Upper lobe of left lung (tissue), 6 donors: ENCODE data around the gene CYP19A1. TPM values are rescaled to one million over a fixed set of nuclear protein-coding genes. Genes with fewer than 3 reads are reported as not detected.

Source experiments
- ATAC-seq, 2 donors: fragments of 200-7000 bp; cut with Tn5 transposase; one replicate each; pipeline ENCODE4 v1.9.1; 2022; ENCODE audit warnings: mild to moderate bottlenecking in 2 of 2, moderate library complexity in 2 of 2; ENCODE audit not compliant: low FRiP score in 2 of 2
- DNase-seq, 2 donors: peaks; one replicate each; pipeline ENCODE4 v3.0.0-alpha.2; 2019 to 2020
- H3K27ac ChIP-seq, 4 donors: fragments of 200-600 bp; sonication (generic); one replicate each; pipeline ENCODE4 v1.5.1; 2016 to 2019
- H3K27me3 ChIP-seq, 4 donors: fragments of 200-600 bp; sonication (generic); one replicate each; pipeline ENCODE4 v1.5.1; 2017 to 2019
- H3K36me3 ChIP-seq, 4 donors: fragments of 200-600 bp; sonication (generic); one replicate each; pipeline ENCODE4 v1.5.1; 2016 to 2019
- H3K4me1 ChIP-seq, 4 donors: fragments of 200-600 bp; sonication (generic); one replicate each; pipeline ENCODE4 v1.5.1; 2018 to 2019
- H3K4me3 ChIP-seq, 4 donors: fragments of 200-600 bp; sonication (generic); one replicate each; pipeline ENCODE4 v1.5.1; 2017 to 2019; ENCODE audit warnings: mild to moderate bottlenecking in 2 of 4, moderate library complexity in 1 of 4
- H3K9me3 ChIP-seq, 4 donors: fragments of 200-600 bp; sonication (generic); one replicate each; pipeline ENCODE4 v1.5.1; 2018 to 2019
- EP300 ChIP-seq, 4 donors: sonication (generic); formaldehyde crosslinking; IDR thresholded peaks; one replicate each; pipeline ENCODE4 v1.5.1; 2017; ENCODE audit warnings: antibody characterized with exemption in 4 of 4, control low read depth in 2 of 4
- POLR2A ChIP-seq, 4 donors: fragments of 450-650 bp; IDR thresholded peaks; one replicate each; pipeline ENCODE4 v1.5.1; 2016 to 2017; ENCODE audit warnings: antibody characterized with exemption in 4 of 4, mild to moderate bottlenecking in 2 of 4
- POLR2AphosphoS5 ChIP-seq, 2 donors: sonication (generic); formaldehyde crosslinking; IDR thresholded peaks; one replicate each; pipeline ENCODE4 v1.5.1; 2017; ENCODE audit warnings: antibody characterized with exemption in 2 of 2
- WGBS, 2 donors: methylation state at CpG; one replicate each; pipeline ENCODE4 v1.1.5; 2017 to 2018; 5-methylcytosine and 5-hydroxymethylcytosine counted together
- total RNA-seq, 6 donors: library from RNA; depleted of rRNA in 4 of 6; stranded (reverse); fragments of >200 nt in 4 of 6; gene quantifications; one replicate each; pipeline versions ENCODE4 v1.1.0 to v1.2.1, GENCODE V29; 2016 to 2021
- TF ChIP-seq, protein P1 (sequence below), 6 experiments: fragments of 450-650 bp in 4 of 6; fragments of 200-600 bp in 2 of 6; sonication (generic) in 2 of 6; IDR thresholded peaks; one replicate each; pipeline ENCODE4 v1.5.1; 2016 to 2019; ENCODE audit warnings: antibody characterized with exemption in 6 of 6
- donor health status: DM: no; HTN: no; CAD: no; lungs with moderate emphysema.
- donor health status: DM: no; HTN: yes; CAD: no; lungs with severe emphysema.

The CYP19A1 gene
- total RNA-seq, 6 donors from 2014 or later = 0.52 to 8.4 (median 1.0) TPM; not detected in 2

DNA sequence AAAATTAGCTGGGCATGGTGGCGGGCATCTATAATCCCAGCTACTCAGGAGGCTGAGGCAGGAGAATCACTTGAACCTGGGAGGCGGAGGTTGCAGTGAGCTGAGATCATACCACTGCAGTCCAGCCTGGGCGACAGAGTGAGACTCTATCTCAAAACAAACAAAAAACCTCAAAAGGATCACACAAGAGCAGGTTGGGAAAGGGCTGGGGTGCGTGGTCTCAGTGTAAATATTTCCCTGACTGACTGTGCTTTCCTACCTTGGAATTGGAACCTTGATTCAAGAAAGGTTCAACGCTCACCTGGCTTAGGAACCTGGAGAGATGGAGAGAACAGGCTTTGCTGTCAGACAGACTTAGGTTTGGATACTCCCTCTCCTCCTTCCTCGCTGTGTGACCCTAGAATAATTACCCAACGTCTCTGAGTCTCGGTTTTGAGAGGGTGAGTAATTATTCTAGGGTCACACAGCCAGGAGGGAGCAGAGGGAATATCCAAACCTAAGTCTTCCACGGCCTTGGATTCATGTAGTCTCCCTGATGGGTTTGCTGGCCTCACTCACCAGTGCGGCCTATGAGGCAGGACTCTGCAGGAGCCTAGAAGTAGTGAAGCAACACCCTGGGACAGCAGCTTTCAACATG lies 24.6 kb downstream of the CYP19A1 start:
- Histone ChIP-seq H3K36me3 (no peaks in the 10 kb centered on the region), H3K27me3 (no peaks in the 10 kb centered on the region), H3K9me3 (no peaks in the 10 kb centered on the region), H3K4me3 (no peak overlapping the region), H3K4me1 (peaks cover 0 to 8% (median 4%) of the 10 kb centered on the region in 4 donors), H3K27ac (no peak overlapping the region)
- ATAC-seq (no peak), DNase-seq (no peak)
- no peak for TF ChIP-seq POLR2A (IDR thresholded peaks at IDR 0.05)
- no peak for TF ChIP-seq POLR2AphosphoS5 (IDR thresholded peaks at IDR 0.05)
- TF ChIP-seq EP300 (IDR thresholded peaks at IDR 0.05) = no peak
- TF ChIP-seq, protein P1, sequence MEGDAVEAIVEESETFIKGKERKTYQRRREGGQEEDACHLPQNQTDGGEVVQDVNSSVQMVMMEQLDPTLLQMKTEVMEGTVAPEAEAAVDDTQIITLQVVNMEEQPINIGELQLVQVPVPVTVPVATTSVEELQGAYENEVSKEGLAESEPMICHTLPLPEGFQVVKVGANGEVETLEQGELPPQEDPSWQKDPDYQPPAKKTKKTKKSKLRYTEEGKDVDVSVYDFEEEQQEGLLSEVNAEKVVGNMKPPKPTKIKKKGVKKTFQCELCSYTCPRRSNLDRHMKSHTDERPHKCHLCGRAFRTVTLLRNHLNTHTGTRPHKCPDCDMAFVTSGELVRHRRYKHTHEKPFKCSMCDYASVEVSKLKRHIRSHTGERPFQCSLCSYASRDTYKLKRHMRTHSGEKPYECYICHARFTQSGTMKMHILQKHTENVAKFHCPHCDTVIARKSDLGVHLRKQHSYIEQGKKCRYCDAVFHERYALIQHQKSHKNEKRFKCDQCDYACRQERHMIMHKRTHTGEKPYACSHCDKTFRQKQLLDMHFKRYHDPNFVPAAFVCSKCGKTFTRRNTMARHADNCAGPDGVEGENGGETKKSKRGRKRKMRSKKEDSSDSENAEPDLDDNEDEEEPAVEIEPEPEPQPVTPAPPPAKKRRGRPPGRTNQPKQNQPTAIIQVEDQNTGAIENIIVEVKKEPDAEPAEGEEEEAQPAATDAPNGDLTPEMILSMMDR (IDR thresholded peaks at IDR 0.05) = no peak
- 86 to 91% methylated on average over 8 to 10 of the region's 10 CpGs for WGBS, 2 donors

DNA sequence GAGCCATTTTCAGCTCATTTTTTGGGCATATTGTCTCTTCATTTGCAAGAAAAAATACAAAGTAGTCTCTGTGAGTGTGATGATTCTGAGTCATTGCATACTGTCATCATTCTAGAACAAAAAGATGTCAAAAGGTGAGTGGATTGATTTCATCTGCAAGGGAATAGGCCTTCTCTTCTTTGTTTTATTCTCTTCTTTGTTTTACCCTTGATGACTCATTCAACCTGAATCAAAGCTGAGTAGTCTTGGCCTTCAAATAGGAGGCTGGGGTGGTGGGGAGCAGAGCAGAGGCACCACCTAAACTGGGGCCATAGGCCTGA lies 25.4 kb downstream of the CYP19A1 start:
- DNase-seq (no peak), ATAC-seq (no peak)
- peaks cover 0 to 8% (median 4%) of the 10 kb centered on the region in 4 donors for H3K4me1 ChIP-seq
- no peak overlapping the region for H3K4me3 ChIP-seq
- peak overlapping the region in 2 of 4 donors; percentile 8 to 9 for H3K27ac ChIP-seq
- H3K27me3 ChIP-seq = no peaks in the 10 kb centered on the region
- no peaks in the 10 kb centered on the region for H3K36me3 ChIP-seq
- H3K9me3 ChIP-seq = no peaks in the 10 kb centered on the region
- TF ChIP-seq POLR2AphosphoS5 (IDR thresholded peaks at IDR 0.05) (no peak), POLR2A (IDR thresholded peaks at IDR 0.05) (no peak), EP300 (IDR thresholded peaks at IDR 0.05) (no peak)
- TF ChIP-seq, protein P1 (IDR thresholded peaks at IDR 0.05) = no peak

DNA sequence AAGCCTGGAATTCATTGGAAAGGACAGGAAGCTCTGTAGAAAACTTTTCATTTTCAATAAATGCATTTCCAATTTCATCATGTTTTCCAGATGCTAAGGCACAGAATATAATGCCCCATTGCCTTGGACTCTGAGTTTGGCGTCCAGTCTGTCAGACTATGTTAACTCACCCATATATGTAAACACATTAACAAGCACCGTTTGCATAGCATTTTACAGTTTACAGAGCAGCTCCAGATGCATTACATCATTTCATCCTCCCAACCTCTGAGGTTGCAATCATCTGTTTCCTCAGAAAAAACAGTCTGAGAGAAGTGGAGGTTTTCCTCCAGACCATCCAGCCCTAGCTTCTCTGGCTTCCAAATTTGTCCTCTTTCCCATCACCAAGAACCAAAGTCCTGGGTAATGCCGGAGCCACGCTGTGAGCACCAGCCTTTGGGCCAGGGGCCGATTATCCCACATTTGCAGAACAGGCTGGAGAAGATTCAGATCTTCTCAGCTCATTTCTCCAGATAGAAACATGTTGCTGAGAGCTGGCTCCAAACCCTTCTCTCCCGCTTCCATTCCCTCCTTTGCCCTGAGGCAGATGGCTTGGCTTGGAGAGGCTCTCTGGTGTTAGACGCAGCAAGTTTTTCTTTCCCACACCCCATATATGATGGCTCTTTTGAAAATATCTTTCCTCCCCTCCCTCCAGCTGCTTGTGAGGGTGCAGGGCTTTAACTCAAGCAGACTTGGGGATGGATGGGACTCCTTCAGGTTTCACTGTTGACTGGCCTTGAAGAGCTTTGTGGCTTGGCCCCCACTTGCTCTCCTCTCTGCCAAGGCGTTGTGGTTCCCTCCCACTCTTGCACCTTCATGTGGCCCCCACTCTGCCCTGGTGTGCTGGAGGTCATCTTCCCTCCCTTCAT lies 26.0 kb downstream of the CYP19A1 start:
- no peak for ATAC-seq
- Histone ChIP-seq H3K4me1 (peaks cover 2 to 14% (median 6%) of the 10 kb centered on the region in 4 donors), H3K9me3 (no peaks in the 10 kb centered on the region), H3K36me3 (no peaks in the 10 kb centered on the region), H3K27me3 (no peaks in the 10 kb centered on the region), H3K4me3 (no peak overlapping the region), H3K27ac (peak overlapping the region in 2 of 4 donors; percentile 8 to 9)
- DNase-seq = no peak
- WGBS, 2 donors = 66 to 73% methylated on average over 8 of the region's 8 CpGs
- TF ChIP-seq EP300 (IDR thresholded peaks at IDR 0.05) (no peak), POLR2A (IDR thresholded peaks at IDR 0.05) (no peak), POLR2AphosphoS5 (IDR thresholded peaks at IDR 0.05) (no peak)
- TF ChIP-seq, protein P1 (IDR thresholded peaks at IDR 0.05) = no peak

DNA sequence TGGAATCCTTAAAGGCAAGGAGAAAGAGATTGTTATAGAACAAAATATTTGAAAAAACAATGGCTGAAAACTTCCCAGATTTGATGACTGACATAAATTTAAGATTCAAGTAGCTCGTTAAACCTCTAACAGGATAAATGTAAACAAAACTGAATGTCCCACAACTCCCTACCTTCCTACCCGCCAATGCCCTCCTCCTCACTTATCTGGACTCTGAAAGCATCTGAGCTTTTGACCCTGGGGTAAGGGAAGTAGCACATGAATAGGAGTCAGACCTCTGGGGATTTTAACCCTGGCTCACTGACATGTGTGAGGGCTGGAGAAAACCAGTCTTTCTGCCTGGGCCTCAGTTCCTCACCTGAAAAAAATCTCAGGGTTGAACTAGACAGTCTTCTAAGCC lies 26.9 kb downstream of the CYP19A1 start:
- Histone ChIP-seq H3K27ac (peak overlapping the region in 1 of 4 donors; percentile 67), H3K4me3 (no peak overlapping the region), H3K27me3 (no peaks in the 10 kb centered on the region), H3K36me3 (no peaks in the 10 kb centered on the region), H3K9me3 (no peaks in the 10 kb centered on the region), H3K4me1 (peaks cover 2 to 14% (median 7%) of the 10 kb centered on the region in 4 donors)
- DNase-seq (no peak), ATAC-seq (no peak)
- 62 to 66% methylated on average over 2 of the region's 2 CpGs for WGBS, 2 donors
- TF ChIP-seq POLR2A (IDR thresholded peaks at IDR 0.05) (no peak), POLR2AphosphoS5 (IDR thresholded peaks at IDR 0.05) (no peak), EP300 (IDR thresholded peaks at IDR 0.05) (no peak)
- TF ChIP-seq, protein P1 (IDR thresholded peaks at IDR 0.05) = no peak
